B cell (primary cell): ENCODE results near the gene ARAP2.

Experiments
- EZH2 ChIP-seq: IDR thresholded peaks from 2 replicates; pipeline ENCODE4 v1.6.1; 2012; ENCODE audit warnings: borderline replicate concordance, low read depth, mild to moderate bottlenecking, moderate library complexity, low read length; ENCODE audit not compliant: insufficient read depth, poor library complexity, severe bottlenecking
- TF ChIP-seq, protein P1 (sequence below): fragments of 200-600 bp; IDR thresholded peaks from one replicate; pipeline ENCODE4 v1.8.0; 2022; ENCODE audit warnings: antibody characterized with exemption, mild to moderate bottlenecking

GRCh38 chr4:36213977-36214376, 30.3 kb downstream of the ARAP2 start:
- TF ChIP-seq, protein P1, sequence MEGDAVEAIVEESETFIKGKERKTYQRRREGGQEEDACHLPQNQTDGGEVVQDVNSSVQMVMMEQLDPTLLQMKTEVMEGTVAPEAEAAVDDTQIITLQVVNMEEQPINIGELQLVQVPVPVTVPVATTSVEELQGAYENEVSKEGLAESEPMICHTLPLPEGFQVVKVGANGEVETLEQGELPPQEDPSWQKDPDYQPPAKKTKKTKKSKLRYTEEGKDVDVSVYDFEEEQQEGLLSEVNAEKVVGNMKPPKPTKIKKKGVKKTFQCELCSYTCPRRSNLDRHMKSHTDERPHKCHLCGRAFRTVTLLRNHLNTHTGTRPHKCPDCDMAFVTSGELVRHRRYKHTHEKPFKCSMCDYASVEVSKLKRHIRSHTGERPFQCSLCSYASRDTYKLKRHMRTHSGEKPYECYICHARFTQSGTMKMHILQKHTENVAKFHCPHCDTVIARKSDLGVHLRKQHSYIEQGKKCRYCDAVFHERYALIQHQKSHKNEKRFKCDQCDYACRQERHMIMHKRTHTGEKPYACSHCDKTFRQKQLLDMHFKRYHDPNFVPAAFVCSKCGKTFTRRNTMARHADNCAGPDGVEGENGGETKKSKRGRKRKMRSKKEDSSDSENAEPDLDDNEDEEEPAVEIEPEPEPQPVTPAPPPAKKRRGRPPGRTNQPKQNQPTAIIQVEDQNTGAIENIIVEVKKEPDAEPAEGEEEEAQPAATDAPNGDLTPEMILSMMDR: no peak
- TF ChIP-seq EZH2: no peak
